ENCODE results near the gene CCSER1. TPM values are rescaled to one million over a fixed set of nuclear protein-coding genes. Genes with fewer than 3 reads are reported as not detected.
"Not testable (repeated sequence)": the region's sequence is repeated elsewhere in the genome, so short reads cannot be mapped to it uniquely, and the experiment has no call there.

The CCSER1 gene
- total RNA-seq, 1 donor from 2014 or later, result 13.3 TPM

DNA sequence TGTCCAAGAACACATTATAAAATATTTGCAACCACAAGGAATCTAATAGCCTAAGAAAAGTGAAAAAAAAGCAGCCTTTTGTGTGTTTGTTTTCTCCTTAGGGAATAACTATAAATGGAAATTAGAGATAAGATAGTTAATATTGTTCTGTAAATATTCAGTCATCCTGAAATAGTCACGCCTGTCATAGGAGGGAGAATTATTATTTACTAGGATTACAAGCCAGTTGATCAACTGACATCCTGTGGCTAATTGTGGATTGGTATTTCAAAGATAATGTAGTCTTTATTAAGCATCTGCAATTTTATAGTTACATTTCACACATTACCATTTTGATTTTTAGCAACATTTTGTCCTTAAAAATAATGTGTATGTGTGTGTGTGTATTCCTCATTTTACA is 118.6 kb downstream of the CCSER1 start:
- intact Hi-C loops (cut with micrococcal nuclease), result no loop called here
- ATAC-seq, result peak; percentile 58
- no peak for DNase-seq

DNA sequence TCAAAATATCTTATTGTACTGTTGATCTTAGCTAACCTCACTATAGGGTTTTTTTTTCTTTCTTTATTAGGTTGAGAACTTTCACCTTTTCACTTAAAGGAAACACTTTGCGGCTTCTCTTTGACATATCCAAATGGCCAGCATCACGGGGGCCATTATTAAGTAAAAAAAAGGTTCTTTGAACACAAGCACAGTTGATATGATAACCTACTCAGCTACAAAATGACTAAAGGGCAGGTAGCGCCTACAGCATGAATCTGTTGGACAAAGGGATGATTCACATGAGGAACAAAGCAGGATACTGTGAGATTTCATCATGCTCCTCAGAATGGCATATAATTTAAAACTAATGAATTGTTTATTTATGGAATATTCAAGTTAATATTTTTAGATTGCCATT is 119.6 kb downstream of the CCSER1 start:
- DNase-seq (no peak), ATAC-seq (no peak)
- intact Hi-C loops (cut with micrococcal nuclease), result no loop called here

DNA sequence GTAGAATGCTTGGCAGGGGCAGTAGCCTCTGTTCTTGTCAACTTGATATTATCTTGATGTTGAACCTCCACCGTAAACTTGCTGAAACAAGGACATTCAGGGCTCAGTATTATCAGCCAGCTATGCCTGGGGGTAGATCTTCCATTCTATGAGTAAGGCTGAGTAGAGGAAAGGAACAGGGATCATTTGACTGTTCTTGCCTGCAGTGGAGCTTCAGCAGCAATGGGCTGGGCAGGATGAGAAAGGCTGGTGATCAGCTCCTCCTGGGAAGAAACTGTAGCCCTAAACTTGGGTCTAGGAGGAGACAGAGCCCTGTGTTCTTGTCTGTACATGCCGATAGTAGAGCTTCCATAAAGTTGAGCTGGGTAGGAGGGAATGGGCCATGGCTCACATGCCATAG is 127.2 kb downstream of the CCSER1 start:
- DNase-seq (no peak), ATAC-seq (no peak)
- intact Hi-C loops (cut with micrococcal nuclease), result no loop called here

DNA sequence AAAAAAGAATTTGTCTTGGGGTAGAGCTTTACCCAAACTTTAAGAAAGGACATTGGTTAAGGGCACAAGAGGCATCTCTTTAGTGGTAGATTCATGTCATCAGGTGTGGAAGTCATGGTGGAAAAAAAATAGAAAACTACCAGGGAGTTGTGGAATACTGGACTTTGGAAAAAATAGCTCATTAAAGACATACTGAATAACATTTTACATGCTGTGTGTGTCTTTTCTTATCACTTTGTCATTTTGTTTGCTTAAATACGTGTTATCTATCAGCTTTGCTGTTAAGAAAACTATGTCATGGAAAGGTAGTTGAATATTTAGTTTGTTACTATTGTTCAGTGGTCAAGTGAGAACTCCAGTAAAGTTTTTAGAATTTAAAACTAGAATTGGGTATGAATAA is 147.0 kb downstream of the CCSER1 start:
- intact Hi-C loops (cut with micrococcal nuclease), result no loop called here
- no peak for DNase-seq
- ATAC-seq, result no peak

DNA sequence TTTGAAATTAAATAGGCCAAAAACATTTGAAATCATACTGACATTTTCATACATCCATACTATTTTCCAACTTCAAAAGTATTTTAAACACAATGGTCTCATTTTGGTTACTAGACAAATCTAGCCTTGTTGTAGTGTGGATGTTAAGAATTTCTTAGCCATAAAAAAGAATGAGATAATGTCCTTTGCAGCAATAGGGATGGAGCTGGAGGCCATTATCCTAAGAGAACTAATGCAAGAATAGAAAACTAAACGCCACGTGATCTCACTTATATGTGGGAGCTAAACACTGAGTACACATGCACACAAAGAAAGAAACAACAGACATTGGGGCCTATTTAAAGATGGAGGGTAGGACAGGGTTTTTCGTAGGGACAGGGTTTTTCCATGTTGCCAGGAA is 153.8 kb downstream of the CCSER1 start:
- ATAC-seq, result no peak
- no peak for DNase-seq
- intact Hi-C loops (cut with micrococcal nuclease), result no loop called here

DNA sequence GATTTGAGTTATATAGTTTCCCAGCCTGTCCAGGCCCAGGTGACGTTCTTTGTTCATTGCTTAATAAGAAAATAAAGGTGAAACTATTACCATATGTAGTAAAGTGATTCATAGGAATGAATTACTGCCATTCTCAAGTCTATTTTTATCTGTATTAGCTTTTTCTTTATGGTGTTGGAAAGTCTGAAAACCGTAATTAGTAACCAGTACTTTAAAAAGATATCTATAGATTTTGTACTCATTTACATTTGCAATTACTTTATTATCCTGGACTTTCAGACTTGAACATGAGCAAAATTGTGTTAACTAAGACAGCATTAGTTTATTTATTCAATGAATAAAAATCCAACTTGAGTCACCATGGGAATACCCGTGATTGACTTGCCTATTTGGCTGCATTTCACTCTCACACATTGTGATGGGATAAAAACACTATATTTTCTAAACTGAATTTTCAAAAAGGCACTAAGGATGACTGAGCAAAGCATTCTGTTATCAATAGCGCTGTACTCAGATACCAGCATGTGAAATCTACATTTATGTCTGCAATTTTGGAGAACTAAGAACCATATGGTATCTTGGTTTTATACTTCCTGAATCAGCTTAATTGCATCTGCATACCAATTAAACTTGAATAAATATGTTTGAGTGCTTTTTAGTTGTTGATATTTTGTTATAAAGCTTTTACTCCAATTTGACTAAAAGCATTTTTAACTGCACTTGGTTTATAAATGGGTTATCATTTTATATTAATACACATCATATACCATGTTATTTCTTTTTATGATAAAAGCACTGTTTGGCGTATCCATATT is 154.6 kb downstream of the CCSER1 start:
- intact Hi-C loops (cut with micrococcal nuclease), result no loop called here
- no peak for DNase-seq
- no peak for ATAC-seq

DNA sequence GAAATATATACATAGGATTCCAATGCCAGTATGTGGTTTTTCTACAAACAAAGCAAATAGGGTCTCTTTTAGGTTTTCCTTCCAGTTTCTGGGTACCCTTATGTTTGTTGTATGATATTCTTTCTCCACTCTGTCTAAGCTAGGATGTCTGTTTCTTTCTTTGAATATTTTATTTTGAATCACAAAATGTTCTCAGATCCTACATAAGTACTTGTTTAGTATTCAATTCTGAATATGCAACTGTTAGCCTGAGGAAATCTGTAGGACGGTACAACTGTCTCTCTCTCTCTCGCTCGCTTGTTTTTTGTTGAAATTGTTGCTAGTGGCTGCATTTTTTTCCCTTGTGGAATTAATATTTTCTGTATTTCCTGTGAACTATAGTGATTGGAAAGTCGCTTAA is 163.2 kb downstream of the CCSER1 start:
- intact Hi-C loops (cut with micrococcal nuclease), result loop anchor here (5.0 to 10.0 kb wide), 2 partner anchors 168 to 266 kb away; no protein-coding TSS in a partner anchor
- no peak for ATAC-seq

DNA sequence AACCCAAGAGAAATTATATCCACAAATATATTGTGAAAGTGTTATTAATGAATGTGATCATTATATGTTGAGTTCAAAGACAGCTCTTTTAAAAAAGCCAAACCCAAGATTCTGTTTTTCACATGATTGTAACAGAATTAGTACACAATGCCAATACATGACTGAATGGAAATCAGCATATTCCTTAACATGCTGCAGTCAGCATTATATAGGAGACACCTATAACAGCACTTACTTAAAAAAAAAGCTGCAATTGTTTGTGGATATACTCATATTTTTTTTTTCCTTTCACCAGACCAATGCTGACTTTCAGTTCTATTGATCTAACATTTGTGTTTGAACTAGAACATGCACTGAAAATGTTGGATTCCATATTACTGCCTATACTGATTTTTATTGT is 165.2 kb downstream of the CCSER1 start:
- intact Hi-C loops (cut with micrococcal nuclease), result loop anchor here (5.0 to 10.0 kb wide), 2 partner anchors 170 to 268 kb away; no protein-coding TSS in a partner anchor
- DNase-seq (no peak), ATAC-seq (no peak)

More for the DNA sequence above, 163.2 kb downstream of the CCSER1 start:
- no peak for DNase-seq

DNA sequence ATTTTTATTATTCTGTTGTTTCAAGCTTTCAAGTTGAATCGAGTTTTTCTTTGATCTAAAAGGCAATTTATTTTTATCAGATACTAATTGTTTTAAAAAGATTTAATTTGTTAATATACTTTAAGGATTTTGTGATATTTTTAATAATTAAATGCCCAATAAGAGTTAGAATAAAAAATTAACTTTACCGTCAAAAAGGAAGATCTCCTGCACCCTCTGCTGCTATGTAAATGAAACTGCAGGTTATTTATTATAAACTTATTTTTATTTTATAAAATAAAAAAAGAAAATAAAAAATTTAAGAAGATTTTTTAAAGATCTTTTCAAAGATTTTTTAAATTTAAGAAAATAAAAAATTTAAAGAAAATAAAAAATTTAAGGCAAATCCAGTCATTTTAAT is 166.1 kb downstream of the CCSER1 start:
- intact Hi-C loops (cut with micrococcal nuclease), result loop anchor here (5.0 to 10.0 kb wide), 2 partner anchors 171 to 269 kb away; no protein-coding TSS in a partner anchor
- ATAC-seq (no peak), DNase-seq (no peak)

DNA sequence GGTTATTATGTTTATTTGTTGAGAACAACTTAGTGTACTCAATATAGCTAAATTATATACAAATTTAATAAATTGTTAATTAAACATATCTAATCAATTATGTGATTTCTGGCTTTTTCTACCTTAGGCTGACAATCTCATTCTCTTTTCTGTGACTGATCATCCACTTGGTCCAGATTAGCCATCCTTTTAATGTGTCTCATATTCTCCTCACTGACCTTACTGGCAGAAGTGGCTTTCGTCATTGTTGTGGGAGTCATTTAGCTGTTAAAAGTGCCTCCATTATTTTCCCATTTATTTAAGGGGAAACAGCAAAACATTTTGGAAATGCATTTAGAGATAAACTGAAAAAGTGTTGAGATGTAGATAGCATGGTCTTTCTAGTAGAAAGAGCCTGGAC is 172.2 kb downstream of the CCSER1 start:
- intact Hi-C loops (cut with micrococcal nuclease), result loop anchor here (10.0 kb wide), 1 partner anchor 275 kb away; no protein-coding TSS in a partner anchor
- ATAC-seq (no peak), DNase-seq (no peak)

DNA sequence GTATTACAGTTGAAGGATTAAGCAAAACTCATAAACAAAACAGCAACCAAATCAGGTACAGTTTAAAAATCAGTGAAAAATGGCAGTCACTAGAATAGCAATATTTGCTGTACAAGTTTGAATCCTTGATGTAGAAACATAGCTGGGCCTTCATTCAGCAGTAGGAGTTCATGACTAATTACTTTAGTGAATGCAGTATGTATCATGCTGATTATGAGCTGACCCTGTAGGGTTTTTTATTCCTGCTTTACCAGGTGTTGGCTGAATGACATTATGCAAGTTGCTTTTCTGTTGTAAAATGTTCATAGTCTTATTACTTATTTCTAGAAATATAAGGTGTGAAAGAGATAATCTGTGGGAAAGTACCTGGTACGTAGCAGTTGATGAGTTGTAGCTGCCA is 179.6 kb downstream of the CCSER1 start:
- intact Hi-C loops (cut with micrococcal nuclease), result no loop called here
- no peak for ATAC-seq
- DNase-seq, result no peak

DNA sequence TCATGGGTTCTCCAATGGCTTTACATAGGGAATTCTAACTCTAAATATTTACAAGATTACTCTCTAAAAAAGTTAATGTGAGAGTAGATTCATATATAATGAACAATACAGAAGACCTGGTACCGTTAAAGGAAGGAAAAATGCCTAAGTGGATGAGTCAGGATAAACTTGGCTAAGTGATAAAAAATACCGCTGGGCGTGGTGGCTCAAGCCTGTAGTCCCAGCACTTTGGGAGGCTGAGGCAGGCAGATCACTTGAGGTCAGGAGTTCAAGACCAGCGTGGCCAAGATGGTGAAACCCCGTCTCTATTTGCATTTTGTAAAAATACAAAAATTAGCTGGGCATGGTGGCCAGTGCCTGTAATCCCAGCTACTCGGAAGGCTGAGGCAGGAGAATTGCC is 189.9 kb downstream of the CCSER1 start:
- DNase-seq; ATAC-seq; intact Hi-C loops (cut with micrococcal nuclease): not testable (repeated sequence)

DNA sequence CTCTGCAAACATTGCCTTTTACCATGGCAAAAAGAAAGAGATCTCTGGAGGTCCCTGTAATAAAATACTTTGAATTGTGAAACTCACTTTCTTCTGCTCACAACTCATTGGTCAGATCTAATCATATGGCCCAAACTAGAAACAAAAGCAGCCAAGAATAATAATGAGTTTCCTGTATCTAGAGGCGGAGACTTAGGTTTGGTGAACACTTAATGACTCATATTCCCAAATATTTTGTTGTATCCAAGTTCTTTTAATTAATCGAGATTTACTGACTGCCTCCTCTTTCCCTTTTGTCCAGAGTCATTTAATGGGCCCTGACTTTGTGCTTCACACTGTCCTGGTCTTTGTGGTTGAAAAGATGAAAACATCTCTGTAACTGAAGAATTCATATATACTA is 190.6 kb downstream of the CCSER1 start:
- DNase-seq (no peak), ATAC-seq (peak; percentile 61)
- intact Hi-C loops (cut with micrococcal nuclease), result no loop called here

DNA sequence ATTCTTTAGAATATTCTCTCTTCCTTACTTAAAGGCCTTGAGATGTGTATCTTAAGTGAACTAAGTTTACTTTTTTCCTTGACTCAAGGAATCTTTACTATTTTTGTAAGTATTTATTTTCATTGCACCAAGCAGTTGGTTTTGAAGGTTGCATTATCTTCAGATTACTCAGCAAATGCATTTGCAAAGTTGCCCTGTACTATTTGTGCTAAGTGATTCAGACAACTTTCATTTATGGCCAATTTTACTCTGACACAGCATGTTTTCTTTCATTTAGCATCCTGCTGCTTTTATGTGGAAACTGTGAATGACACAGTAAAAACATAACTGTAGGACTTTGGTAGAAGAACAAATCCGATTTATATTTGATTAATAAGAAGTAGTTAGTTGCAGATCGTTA is 191.0 kb downstream of the CCSER1 start:
- intact Hi-C loops (cut with micrococcal nuclease), result no loop called here
- peak; percentile 41 for ATAC-seq
- no peak for DNase-seq

DNA sequence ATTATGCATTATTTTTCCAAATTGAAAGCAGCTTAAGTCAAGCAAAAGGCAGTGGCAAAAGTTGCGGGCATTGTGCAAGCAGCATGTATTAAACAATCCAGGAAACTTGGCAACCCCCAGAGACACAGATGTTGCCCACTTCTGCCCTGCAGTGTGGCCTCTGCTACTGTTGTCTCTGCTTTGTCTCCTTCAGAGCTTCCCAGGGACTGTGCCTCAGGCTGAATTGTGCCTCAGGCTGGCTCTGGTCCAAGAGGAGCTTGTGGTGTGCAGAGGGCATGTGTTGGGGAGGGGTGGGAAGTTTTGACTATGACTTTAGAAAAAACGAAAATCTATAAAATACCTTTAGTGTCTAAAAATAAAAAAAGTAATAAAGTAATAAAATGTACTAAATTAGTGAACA is 201.4 kb downstream of the CCSER1 start:
- DNase-seq, result peak; percentile 59
- ATAC-seq, result peak; percentile 86

DNA sequence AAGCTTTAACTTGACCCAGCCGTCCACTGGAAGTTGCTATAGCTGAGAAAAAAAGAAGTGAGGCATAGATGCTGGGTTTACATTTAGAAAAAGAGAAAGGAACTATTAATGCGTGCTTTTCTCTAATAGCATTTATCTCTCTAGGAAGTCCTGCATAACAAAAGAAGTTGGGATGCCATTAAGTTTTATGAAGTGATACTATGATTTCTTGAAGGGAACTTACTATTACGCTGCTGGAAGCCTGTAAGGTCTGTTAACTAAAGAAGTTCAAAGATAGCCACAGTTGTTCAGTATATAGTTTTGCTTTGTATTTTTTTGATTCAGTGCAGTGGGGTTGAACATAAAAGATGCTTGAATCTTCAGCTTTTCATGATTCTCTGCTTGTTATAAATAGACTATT is 203.4 kb downstream of the CCSER1 start:
- intact Hi-C loops (cut with micrococcal nuclease), result no loop called here
- DNase-seq (no peak), ATAC-seq (no peak)

More for the DNA sequence above, 201.4 kb downstream of the CCSER1 start:
- intact Hi-C loops (cut with micrococcal nuclease), result no loop called here

DNA sequence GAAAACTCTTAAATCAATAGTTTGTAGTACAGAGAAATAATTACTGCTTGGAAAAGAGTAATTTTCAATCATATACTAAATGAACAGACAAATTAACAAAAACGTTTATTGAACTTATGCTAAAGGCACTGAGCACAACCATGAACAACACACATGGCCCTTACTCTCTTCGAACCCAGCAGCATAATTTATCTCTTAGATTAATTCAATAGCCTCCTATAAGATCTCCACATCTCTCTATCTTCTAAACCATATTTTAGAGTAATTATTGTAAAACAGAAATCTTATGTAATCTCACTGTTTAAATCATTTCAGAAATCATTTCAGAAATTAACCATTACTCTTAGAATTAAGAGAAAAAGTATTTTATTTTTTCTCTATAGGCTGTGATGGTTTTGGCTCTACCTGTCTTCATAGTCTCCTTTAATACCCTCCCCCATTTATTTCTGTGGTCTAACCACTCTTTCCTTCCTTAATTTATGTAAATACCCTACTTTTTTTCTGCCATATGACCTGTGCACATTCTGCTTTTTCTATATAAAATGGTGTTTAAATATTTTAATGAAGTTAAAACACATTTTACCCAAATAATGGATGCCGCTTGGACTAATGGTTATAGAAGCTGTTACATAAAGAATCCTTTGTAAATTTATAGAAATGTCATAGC is 218.5 kb downstream of the CCSER1 start:
- DNase-seq (no peak), ATAC-seq (no peak)
- intact Hi-C loops (cut with micrococcal nuclease), result no loop called here

DNA sequence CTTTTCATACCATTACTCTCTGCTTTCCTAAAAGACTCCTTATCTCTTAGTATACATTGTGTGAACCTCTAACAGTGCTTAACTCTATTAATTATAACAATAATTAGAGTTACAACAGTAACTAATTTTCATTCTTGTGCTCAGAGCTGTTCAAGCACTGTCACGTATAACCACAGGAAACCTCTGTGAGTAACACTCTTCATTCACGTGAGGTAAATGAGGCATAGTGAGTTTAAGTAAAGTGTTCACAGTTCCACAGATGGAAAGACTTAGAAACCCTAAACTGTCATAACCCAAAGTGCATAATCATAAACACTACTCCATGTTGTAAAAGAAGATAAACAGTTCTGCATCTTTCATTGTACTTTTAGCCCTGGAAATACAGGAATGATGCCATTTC is 222.4 kb downstream of the CCSER1 start:
- ATAC-seq (no peak), DNase-seq (no peak)
- intact Hi-C loops (cut with micrococcal nuclease), result no loop called here

DNA sequence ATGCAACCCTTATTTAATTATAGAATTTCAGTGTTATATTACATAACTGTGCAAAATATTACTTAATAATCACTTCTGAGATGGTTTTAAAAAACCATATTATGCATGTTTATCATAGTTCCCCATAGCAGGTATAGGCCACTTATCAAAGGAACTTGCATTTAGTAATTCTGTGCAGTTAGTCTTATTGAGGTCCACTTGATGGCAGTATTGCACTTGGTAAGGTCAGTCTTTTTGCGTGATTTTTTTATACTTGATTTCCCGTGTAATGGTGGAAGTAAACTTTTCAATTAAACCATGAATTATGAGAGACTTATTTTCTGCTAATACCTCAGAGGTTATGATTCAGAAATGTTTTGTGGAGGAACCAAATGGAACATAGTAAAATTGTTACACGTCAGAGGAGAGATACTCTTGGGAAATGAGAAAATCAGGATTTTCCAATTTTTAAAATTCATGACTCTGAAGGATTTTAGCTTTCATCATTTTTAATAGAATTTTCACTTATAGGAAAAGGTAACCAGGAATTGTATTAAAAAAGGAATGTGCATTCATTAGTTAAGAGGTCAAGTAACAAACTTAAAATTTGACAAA is 230.0 kb downstream of the CCSER1 start:
- DNase-seq (no peak), ATAC-seq (no peak)
- intact Hi-C loops (cut with micrococcal nuclease), result no loop called here

DNA sequence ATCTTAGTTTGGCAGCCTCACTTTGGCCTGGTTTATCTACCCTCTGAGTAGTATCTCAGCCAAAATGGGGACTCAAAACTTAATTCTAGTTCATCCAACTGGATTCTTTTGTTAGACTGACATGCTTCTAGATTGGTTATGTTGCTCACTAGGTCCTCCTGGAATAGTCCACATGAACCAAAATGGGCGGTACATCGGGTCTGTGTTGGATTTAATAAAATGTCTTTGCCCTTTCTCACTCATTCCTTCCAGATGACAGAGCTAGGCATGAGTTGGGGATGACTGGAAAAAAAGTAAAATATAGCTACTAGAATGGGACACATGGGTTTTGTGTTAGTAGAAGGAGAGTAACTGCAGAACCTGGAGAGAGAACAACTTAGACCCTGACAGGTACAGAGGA is 247.9 kb downstream of the CCSER1 start:
- ATAC-seq (no peak), DNase-seq (no peak)
- intact Hi-C loops (cut with micrococcal nuclease), result no loop called here
